GM19455 (cell line): ENCODE results near the gene XIAP.

Source experiments
- ATAC-seq: cut with Tn5 transposase; IDR thresholded peaks from one replicate; pipeline ENCODE4 v1.9.1; 2021; ENCODE audit not compliant: unreplicated experiment

The XIAP gene

DNA sequence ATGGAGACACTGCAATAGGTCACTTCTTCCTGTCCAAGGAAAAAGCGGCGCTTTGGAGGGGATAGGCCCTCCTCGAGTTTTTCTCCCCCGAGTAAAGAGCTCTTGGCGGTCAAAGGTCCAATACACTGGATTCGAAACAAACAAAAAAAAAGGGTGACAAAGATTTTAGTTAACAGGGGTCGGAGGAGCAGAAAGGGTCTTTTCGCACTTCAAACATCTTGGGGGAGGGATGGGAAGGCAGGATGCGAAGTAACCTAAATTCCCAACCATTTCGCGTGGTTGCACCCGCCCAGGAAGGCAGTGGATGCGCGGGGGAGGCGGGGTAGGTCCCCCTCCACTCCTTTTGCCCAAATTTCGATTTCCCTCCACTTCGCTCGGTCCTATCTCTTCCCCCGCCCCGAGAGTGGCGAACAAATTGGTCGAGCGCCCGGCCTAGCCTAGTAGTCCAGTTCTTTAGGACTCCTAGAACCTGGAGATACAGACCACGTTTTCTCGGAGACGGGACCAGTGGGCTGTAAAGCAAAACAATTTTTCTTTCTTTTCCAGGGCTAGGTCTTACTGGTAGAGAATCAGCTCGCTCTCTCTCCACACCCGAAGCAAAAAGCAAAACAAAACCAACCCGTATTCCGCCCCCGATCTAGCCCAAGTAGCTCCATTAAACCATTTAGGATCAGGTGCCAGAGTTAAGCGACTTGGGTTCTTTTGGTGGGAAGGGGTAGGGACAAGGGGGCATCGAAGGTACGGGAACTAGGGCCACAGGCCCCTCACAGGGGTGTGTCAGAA, 99.6 kb downstream of the XIAP start:
- peak; percentile 1 for ATAC-seq

- ATAC-seq, result no peak
These were observed 101.1 kb downstream of the XIAP start for GRCh38 chrX:123960956-123961267.

DNA sequence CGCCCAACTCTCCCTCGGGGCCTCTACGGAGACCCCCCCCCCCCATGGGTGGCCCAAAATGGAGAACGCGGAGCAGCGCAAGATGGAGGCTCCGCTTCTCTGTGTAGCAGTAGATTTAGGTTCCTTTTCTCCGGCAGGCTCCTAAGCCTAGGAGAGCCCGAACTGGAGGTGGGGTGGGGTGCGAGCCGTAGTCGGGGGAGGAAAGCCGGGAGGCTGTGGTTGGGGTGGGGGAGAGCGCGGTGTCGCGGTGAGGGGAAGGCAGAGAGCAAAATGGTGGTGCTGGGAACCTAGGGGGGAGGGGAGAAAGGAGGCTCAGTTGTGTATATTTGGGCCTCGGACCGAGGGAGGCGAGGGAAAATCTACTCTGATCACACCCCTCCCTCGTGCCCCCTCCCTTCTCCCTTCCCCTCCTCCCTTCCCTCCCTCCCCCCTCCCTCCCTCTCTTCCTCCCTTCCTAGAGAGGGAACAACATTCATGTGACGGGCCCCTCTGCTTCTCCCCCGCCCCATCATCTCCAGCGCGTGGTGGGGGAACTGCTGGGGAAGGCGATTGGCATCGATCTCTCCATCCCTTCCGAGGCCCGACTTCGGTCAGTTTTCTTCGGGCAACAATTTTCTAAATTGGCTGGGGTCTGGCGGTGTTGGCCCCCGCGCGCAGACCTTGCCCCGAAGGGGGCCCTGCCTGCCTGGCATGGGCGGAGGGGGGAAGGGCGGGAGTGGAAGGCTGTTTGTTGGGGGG, 101.6 kb downstream of the XIAP start, which contains the start of gene STAG2:
Gene STAG2, plus strand, starts transcription at position 439 of the 738 bp plus-strand sequence. CDS start 60,922 bp downstream, outside the sequence.
- ATAC-seq, result no peak

DNA sequence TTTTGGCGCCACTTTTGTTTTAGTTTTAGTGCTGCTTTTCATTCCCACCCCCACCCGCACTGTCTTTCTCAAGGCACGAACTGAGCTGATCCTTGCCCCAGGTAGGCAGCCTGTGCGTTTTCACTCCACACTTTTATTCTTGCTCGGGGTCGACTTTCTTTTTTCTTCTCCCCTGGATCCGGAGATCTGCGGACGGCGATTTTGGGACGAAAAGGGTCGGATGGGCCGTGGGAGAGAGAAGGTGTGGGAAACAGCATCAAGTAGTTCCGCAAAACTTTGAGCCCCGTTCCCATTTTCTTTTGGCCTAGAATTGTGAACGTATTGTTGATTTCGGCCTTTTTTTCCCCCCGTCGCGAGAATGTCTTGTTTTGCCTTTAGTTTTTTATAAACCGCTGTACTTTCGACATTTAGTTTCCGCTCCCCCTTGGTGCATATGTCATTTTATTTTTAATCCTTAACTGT, 102.2 kb downstream of the XIAP start:
- no peak for ATAC-seq

GRCh38 chrX:123962794-123963373, 103.0 kb downstream of the XIAP start:
- ATAC-seq, result peak; percentile 60
